ENCODE results near the gene SVIL.
"Not testable (repeated sequence)": the region's sequence is repeated elsewhere in the genome, so short reads cannot be mapped to it uniquely, and the experiment has no call there.

Gene SVIL

GRCh38 chr10:29588629-29589421 lies 45.9 kb downstream of the SVIL start:
- no peaks in the 10 kb centered on the region for H3K27me3 Mint-ChIP-seq (ENCODE audit: low read depth)
- H3K36me3 Mint-ChIP-seq (ENCODE audit: low read depth): peaks cover 4% of the 10 kb centered on the region
- TF ChIP-seq CTCF (IDR thresholded peaks at IDR 0.05; ENCODE audit: unreplicated experiment in 3 of 3): no peak
- peaks cover 68% of the 10 kb centered on the region for H3K4me1 Mint-ChIP-seq
- H3K4me3 Mint-ChIP-seq: no peak overlapping the region
- H3K27ac Mint-ChIP-seq: peak overlapping the region; percentile 35 to 49 (median 46)
- H3K9me3 Mint-ChIP-seq: no peaks in the 10 kb centered on the region

- H3K4me3 Mint-ChIP-seq: peak overlapping the region in 1 of 3 experiments; percentile 18
These were observed 46.8 kb downstream of the SVIL start for GRCh38 chr10:29587750-29588628.

DNA sequence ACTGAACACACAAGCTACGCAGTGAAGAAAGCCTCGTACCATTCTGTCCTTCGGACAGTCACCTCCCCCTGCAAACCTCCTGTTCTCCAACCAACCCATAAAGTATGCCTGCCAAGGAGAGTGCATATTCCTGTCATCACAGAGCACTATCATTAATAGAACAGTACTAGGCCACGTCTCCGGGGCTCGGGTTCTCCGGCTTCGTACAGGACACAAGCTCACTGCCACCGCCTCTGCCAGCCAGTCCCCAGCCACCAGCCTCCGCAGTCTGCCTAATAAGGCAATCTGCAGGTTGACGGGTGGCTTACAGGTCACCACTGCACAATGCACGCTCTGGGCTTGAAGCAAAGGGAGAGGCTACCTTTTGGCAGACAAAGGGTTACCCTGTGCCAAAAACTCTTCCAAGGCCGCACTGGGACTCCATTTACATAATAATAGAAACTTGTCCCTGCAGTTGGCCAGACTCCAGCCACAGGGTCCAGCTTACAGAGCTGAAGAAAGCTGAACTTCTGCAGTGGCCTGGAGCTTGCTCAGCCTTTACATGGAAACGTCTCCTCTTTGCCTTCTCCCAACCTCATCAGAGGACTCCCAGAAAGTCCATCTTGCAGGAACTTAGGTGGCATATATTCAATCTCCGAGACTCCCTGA lies 47.5 kb downstream of the SVIL start:
- Mint-ChIP-seq H3K4me3 (peak overlapping the region in 1 of 3 experiments; percentile 18), H3K27ac (peak overlapping the region; percentile 49 to 65 (median 53)), H3K4me1 (peaks cover 65% of the 10 kb centered on the region)
- H3K9me3 Mint-ChIP-seq; H3K27me3 Mint-ChIP-seq (ENCODE audit: low read depth); H3K36me3 Mint-ChIP-seq (ENCODE audit: low read depth): not testable (repeated sequence)

More at GRCh38 chr10:29587750-29588628, 46.8 kb downstream of the SVIL start:
- H3K27me3 Mint-ChIP-seq (ENCODE audit: low read depth); H3K36me3 Mint-ChIP-seq (ENCODE audit: low read depth); H3K9me3 Mint-ChIP-seq: not testable (repeated sequence)
- peak overlapping the region; percentile 49 to 65 (median 53) for H3K27ac Mint-ChIP-seq
- H3K4me1 Mint-ChIP-seq: peaks cover 65% of the 10 kb centered on the region

DNA sequence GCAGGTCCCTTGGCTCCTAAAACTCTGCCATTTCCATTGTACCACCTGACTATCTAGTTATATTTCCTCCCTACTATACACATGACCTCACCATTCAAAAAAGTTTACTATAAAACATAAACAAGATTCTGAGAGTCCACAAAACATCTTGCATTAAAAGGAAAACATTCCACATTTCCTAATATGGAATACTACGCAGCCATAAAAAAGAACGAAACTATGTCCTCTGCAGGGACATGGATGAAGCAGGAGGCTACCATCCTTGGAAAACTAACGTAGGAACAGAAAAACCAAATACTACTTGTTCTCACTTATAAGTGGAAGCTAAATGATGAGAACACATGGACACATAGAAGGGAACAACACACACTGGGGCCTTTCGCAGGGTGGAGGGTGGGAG lies 48.3 kb downstream of the SVIL start:
- Mint-ChIP-seq H3K4me3 (no peak overlapping the region), H3K27me3 (ENCODE audit: low read depth) (no peaks in the 10 kb centered on the region), H3K36me3 (ENCODE audit: low read depth) (peaks cover 4% of the 10 kb centered on the region), H3K27ac (peak overlapping the region in 2 of 3 experiments; percentile 11 to 49), H3K9me3 (no peaks in the 10 kb centered on the region), H3K4me1 (peaks cover 62% of the 10 kb centered on the region)
- no peak for TF ChIP-seq CTCF (IDR thresholded peaks at IDR 0.05; ENCODE audit: unreplicated experiment in 3 of 3)

DNA sequence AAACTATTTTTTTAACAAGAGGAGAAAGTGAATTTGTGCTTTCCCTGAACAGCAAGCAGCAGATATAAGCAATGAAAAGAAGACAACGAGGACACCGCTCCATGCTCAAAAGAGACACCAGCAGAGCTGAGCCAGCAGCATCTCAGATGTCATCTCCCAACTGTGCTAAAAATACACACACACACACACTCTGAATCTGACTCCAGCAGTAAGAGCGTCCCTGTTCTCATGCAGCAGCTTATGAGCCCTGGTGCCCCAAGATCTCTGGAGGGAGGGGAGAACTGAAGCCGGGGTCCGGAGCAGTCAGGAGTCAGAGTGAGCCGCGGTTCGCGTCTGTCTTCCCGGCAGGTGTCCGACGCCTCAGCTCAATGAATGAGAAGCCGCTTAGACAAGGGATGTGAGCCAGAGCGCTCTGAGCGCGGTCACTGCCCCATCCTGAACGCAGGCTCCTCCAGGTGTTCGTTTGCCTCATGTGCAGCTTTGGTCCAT lies 49.2 kb downstream of the SVIL start:
- Mint-ChIP-seq H3K27me3 (ENCODE audit: low read depth) (no peaks in the 10 kb centered on the region), H3K36me3 (ENCODE audit: low read depth) (peaks cover 4% of the 10 kb centered on the region), H3K9me3 (no peaks in the 10 kb centered on the region), H3K4me3 (no peak overlapping the region), H3K4me1 (peaks cover 55% of the 10 kb centered on the region), H3K27ac (peak overlapping the region; percentile 49 to 71 (median 70))
- no peak for TF ChIP-seq CTCF (IDR thresholded peaks at IDR 0.05; ENCODE audit: unreplicated experiment in 3 of 3)

- peaks cover 4% of the 10 kb centered on the region for H3K36me3 Mint-ChIP-seq (ENCODE audit: low read depth)
- no peak overlapping the region for H3K4me3 Mint-ChIP-seq
- TF ChIP-seq CTCF (IDR thresholded peaks at IDR 0.05; ENCODE audit: unreplicated experiment in 3 of 3): no peak
- H3K27me3 Mint-ChIP-seq (ENCODE audit: low read depth): no peaks in the 10 kb centered on the region
- H3K9me3 Mint-ChIP-seq: no peaks in the 10 kb centered on the region
- H3K4me1 Mint-ChIP-seq: peaks cover 49% of the 10 kb centered on the region
- no peak overlapping the region for H3K27ac Mint-ChIP-seq
These were observed 50.3 kb downstream of the SVIL start for GRCh38 chr10:29584436-29584835.
